Right atrium auricular region (tissue), 2 donors: ENCODE data around the gene CKS1B. TPM values are rescaled to one million over a fixed set of nuclear protein-coding genes. Genes with fewer than 3 reads are reported as not detected.
"Not testable (repeated sequence)": the region's sequence is repeated elsewhere in the genome, so short reads cannot be mapped to it uniquely, and the experiment has no call there.

Source experiments
- DNase-seq: peaks from one replicate; pipeline ENCODE4 v3.0.0-alpha.2; 2019; ENCODE audit warnings: low spot score
- H3K27ac ChIP-seq, 2 donors: fragments of 200-600 bp; sonication (generic); 1 replicate in 1 of 2; 2 replicates in 1 of 2; pipeline ENCODE4 v1.5.1; 2016 to 2019
- H3K27me3 ChIP-seq, 2 donors: fragments of 200-600 bp; sonication (generic); one replicate each; pipeline versions ENCODE4 v1.5.1 to v1.6.0; 2017 to 2019
- H3K36me3 ChIP-seq: fragments of 200-600 bp; sonication (generic); one replicate; pipeline ENCODE4 v1.5.1; 2016
- H3K4me1 ChIP-seq, 2 donors: fragments of 200-600 bp; sonication (generic); one replicate each; pipeline versions ENCODE4 v1.5.1 to v1.6.0; 2017 to 2019
- H3K4me3 ChIP-seq, 2 donors: fragments of 200-600 bp; sonication (generic); 1 replicate in 1 of 2; 2 replicates in 1 of 2; pipeline ENCODE4 v1.5.1; 2017 to 2019; ENCODE audit warnings: mild to moderate bottlenecking in 1 of 2, moderate library complexity in 1 of 2
- H3K9me3 ChIP-seq, 2 donors: fragments of 200-600 bp; sonication (generic); one replicate each; pipeline ENCODE4 v1.5.1; 2019
- CTCF ChIP-seq, 2 donors: fragments of 200-600 bp; sonication (generic); IDR thresholded peaks; one replicate each; pipeline ENCODE4 v1.5.1; 2019; ENCODE audit warnings: antibody characterized with exemption in 2 of 2
- total RNA-seq, 2 donors: library from RNA; depleted of rRNA; stranded (reverse); fragments of >200 nt; gene quantifications; one replicate each; pipeline ENCODE4 v1.1.0, GENCODE V29; 2016

The CKS1B gene
- total RNA-seq, 2 donors from 2014 or later, result 20.0 to 23.8 TPM

- H3K27me3 ChIP-seq, DNase-seq, H3K27ac ChIP-seq, H3K36me3 ChIP-seq, H3K4me3 ChIP-seq, H3K9me3 ChIP-seq: not testable (repeated sequence)
- TF ChIP-seq CTCF (IDR thresholded peaks at IDR 0.05), result peak in 1 of 2 donors; percentile 51
- H3K4me1 ChIP-seq, result peaks cover 0 to 18% of the 10 kb centered on the region in 2 donors
Observed at GRCh38 chr1:154995301-154995983, 21.0 kb downstream of the CKS1B start.

GRCh38 chr1:154996966-154997701 lies 22.7 kb downstream of the CKS1B start:
- Histone ChIP-seq H3K4me1 (peaks cover 0 to 19% of the 10 kb centered on the region in 2 donors), H3K36me3 (no peaks in the 10 kb centered on the region), H3K27ac (no peak overlapping the region), H3K9me3 (no peaks in the 10 kb centered on the region), H3K27me3 (no peaks in the 10 kb centered on the region), H3K4me3 (no peak overlapping the region)
- no peak for DNase-seq
- no peak for TF ChIP-seq CTCF (IDR thresholded peaks at IDR 0.05)

GRCh38 chr1:154998201-154998780 lies 23.8 kb downstream of the CKS1B start:
- Histone ChIP-seq H3K27ac (peak overlapping the region in 1 of 2 donors; percentile 98), H3K4me3 (no peak overlapping the region), H3K9me3 (no peaks in the 10 kb centered on the region), H3K4me1 (peaks cover 0 to 19% of the 10 kb centered on the region in 2 donors), H3K36me3 (no peaks in the 10 kb centered on the region), H3K27me3 (no peaks in the 10 kb centered on the region)
- no peak for DNase-seq
- no peak for TF ChIP-seq CTCF (IDR thresholded peaks at IDR 0.05)

- peaks cover 0 to 22% of the 10 kb centered on the region in 2 donors for H3K4me1 ChIP-seq
- H3K4me3 ChIP-seq, result peak overlapping the region; percentile 87 to 92
- DNase-seq, result no peak
- no peaks in the 10 kb centered on the region for H3K36me3 ChIP-seq
- no peaks in the 10 kb centered on the region for H3K9me3 ChIP-seq
- TF ChIP-seq CTCF (IDR thresholded peaks at IDR 0.05), result peak; percentile 75 to 82
- no peaks in the 10 kb centered on the region for H3K27me3 ChIP-seq
- H3K27ac ChIP-seq, result peak overlapping the region; percentile 98 to 99
Observed at GRCh38 chr1:154998818-154999570, 24.5 kb downstream of the CKS1B start.

GRCh38 chr1:154999571-155000410 lies 25.3 kb downstream of the CKS1B start:
- Histone ChIP-seq H3K9me3 (no peaks in the 10 kb centered on the region), H3K4me3 (peak overlapping the region; percentile 87 to 92), H3K27me3 (no peaks in the 10 kb centered on the region), H3K36me3 (no peaks in the 10 kb centered on the region), H3K4me1 (peaks cover 0 to 30% of the 10 kb centered on the region in 2 donors), H3K27ac (peak overlapping the region; percentile 98 to 99)
- DNase-seq, result no peak
- TF ChIP-seq CTCF (IDR thresholded peaks at IDR 0.05), result no peak
